WI38 (cell line): ENCODE results near the gene TRABD2B.

Source experiments
- H3K4me3 ChIP-seq: 2 replicates; pipeline ENCODE4 v1.5.1; 2011; ENCODE audit warnings: low read depth, mild to moderate bottlenecking, control low read depth, low read length
- CTCF ChIP-seq: IDR thresholded peaks from 2 replicates; pipeline ENCODE4 v1.5.1; 2012; ENCODE audit warnings: low read depth, mild to moderate bottlenecking, control low read depth, low read length

The TRABD2B gene

DNA sequence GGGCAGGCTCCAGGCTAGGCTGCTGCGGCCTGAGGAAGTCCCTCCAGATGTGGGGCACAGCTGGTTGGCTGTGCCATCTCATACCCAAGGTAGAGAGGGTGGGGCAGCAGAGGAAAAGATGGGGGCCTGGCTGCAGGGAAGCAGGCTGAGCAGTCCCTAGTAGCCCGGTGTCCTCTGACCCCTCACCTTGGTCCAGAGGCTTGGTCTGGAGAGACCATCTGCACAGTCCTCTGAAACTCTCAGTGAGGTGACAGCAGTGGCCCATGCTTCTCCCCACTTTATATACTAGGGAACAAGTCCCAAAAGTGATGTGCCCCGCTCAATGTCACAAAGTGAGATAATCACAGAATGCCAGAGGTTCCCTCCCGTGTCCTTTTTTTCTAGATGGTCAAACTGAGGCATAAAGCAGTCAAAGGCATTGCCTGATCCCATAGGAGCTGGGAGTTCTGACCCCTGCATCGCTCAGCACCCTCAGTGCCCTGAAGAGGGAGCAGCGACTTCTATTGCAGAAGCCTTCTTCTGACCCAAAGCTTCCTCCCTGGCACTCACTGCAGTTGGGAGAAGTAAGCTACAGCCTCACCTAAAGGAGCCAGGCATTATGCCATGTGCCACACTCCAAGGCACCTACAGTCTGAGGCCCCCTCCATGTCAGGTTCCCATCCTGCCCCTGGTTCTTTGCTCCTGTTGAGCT is 45.5 kb downstream of the TRABD2B start:
- TF ChIP-seq CTCF, result no peak
- H3K4me3 ChIP-seq, result no peak overlapping the region

GRCh38 chr1:47951026-47951425 is 46.2 kb downstream of the TRABD2B start:
- H3K4me3 ChIP-seq, result no peak overlapping the region
- no peak for TF ChIP-seq CTCF

GRCh38 chr1:47950471-47950870 is 46.7 kb downstream of the TRABD2B start:
- TF ChIP-seq CTCF, result no peak
- H3K4me3 ChIP-seq, result no peak overlapping the region

- no peak for TF ChIP-seq CTCF
- H3K4me3 ChIP-seq, result no peak overlapping the region
These were observed 49.1 kb downstream of the TRABD2B start for GRCh38 chr1:47948126-47948525.

DNA sequence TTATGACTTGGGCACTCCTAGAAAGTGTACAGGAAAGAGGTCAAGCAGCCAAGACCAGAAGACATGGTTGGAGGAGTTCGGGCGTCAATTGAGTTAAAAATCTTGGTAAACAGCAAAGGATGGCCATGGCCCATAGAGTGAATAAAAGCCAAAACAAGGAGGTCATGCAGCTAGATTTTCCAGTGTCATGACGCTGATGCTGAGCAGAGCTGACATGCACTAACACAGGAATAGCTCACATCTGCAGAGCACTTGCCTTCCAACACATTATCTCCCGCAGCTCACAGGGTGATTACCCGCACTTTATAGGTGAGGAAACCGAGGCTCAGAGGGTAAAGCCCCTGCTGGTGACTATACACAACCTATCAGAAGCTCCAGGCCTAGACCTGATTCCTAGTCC is 49.7 kb downstream of the TRABD2B start:
- no peak overlapping the region for H3K4me3 ChIP-seq
- TF ChIP-seq CTCF, result no peak

DNA sequence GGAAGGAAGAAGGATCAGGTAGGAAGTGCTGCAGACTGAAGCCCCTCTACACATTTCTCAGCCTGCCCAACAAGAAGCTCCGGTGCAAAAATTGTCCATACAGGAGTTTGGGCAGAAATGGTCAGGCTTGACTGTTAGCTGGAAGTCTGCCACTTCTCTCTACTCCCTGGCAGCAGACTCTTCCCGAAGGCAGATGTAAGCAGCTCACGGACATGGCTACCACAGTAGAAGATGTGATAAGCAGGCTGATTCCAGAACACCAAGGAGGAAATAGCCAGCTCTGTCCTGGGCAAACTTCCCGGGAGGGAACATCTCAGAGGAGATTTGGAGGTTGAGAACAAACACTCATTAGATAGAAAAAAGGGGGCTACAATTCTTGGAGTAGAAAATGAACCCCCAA is 52.6 kb downstream of the TRABD2B start:
- TF ChIP-seq CTCF, result no peak

DNA sequence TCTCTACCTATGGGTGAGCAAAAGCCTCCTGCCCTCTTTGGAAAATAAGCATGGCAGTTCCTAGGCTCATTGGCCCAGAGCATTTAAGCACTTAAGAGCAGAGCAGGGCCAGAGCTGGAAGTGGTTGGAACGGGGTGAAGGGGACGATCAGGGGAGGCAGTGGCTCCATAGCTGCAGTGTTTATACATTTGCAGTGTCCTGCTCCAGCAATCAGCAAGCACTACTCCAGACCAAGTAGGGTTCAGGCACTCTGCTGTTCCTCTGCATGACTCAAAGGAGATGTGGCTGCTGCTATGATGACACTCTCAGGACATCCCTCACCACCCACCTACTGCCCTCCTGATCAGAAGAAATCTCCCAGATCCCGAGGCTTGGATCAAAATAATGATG is 55.0 kb downstream of the TRABD2B start:
- no peak overlapping the region for H3K4me3 ChIP-seq
- TF ChIP-seq CTCF, result no peak

More for the DNA sequence above, 52.6 kb downstream of the TRABD2B start:
- no peak overlapping the region for H3K4me3 ChIP-seq
